ENCODE results near the gene SAP130.

The SAP130 gene

DNA sequence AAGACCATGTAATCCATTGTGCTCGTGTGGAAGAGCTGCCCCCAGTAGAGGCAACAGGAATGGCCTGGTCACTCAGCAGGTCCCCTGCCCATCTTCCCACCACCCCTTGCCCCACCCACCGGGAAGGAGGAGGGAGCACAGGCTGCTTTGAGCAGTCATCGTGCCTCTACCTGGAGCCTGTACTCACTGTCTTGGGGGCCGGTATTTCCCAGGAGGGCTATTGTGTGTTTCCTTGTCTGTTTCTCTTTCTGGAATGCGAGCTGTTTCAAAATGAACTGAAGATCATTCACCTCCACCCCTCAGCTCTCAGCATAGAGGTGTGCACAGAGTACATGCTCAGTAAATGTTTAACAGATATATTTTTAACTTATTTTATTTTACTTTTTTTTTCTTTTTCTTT, 134.4 kb downstream of the SAP130 start:
- DNase-seq (ENCODE audit: low read depth) = no peak

DNA sequence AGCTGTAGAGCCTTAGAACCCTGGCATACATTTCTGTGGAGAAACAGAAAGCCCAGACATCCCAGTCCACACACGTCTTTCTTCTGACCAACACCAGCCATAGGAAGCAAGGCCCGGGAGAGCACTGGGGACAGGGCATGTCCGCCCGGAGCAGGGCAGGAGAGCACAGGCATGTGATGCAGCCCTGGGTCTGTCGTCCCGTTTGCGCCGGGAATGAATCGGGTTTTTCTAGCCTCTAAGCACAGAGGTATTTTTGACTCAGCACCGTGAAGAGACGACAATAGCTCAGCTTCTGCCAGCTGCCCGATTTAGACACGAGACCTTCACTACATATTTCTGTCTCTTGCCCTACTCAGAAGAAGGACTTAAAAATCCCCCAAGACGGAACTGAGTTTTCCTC, 134.8 kb downstream of the SAP130 start:
- no peak for DNase-seq (ENCODE audit: low read depth)

DNA sequence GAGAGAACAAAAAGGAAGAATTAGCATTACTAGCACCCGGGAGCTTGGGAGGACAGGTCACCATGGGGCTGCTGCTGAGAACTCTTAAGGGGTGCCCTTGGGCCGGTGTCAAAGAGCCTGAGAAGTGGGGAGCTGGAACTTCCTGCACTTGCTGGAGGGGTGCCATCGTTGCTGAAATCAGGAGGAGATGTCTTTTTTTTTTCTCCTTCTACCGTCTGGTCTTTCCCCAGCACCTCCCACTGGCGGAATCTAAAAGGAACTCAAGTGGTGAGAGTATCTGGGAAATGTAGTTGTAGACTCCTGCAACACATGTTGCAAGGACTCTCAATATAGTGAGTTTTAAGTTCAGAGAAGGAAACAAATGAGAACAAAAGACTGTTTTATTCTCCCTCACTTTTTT, 136.0 kb downstream of the SAP130 start:
- DNase-seq (ENCODE audit: low read depth) = no peak

All from T follicular helper cell (primary cell).